HCT116 (cell line): ENCODE data around the gene TOPBP1.

ENCODE experiments used
- CTCF ChIP-seq, 3 experiments: fragments of 200-600 bp in 1 of 3; sonication (generic) in 1 of 3; IDR thresholded peaks in 2 of 3; conservative IDR thresholded peaks in 1 of 3; 2 replicates each; pipeline ENCODE4 v1.5.1; 2012 to 2017; ENCODE audit warnings: low read depth in 2 of 3, low read length in 2 of 3, antibody characterized with exemption in 1 of 3, borderline replicate concordance in 1 of 3, control low read depth in 1 of 3, mild to moderate bottlenecking in 1 of 3, mixed read lengths in 1 of 3, mixed run types in 1 of 3, moderate library complexity in 1 of 3; ENCODE audit not compliant: insufficient read depth in 1 of 3
- POLR2A ChIP-seq: IDR thresholded peaks from 2 replicates; pipeline ENCODE4 v1.7.0; 2011; ENCODE audit warnings: borderline replicate concordance; ENCODE audit not compliant: insufficient read depth, insufficient read length; ENCODE audit errors: extremely low read depth
- REST ChIP-seq: IDR thresholded peaks from 2 replicates; pipeline ENCODE4 v1.6.1; 2012; ENCODE audit warnings: low read depth

- TF ChIP-seq CTCF (IDR thresholded peaks at IDR 0.05 in 2 of 3, conservative IDR thresholded peaks at IDR 0.05 in 1 of 3; ENCODE audit: borderline replicate concordance in 1 of 3, insufficient read depth in 1 of 3, low read depth in 2 of 3, low read length in 2 of 3) (no peak), POLR2A (no peak), REST (no peak)
Measured at GRCh38 chr3:133643611-133644010, 18.1 kb downstream of the TOPBP1 start.
